Measurements from ENCODE around the gene EFCAB8.

Gene EFCAB8

DNA sequence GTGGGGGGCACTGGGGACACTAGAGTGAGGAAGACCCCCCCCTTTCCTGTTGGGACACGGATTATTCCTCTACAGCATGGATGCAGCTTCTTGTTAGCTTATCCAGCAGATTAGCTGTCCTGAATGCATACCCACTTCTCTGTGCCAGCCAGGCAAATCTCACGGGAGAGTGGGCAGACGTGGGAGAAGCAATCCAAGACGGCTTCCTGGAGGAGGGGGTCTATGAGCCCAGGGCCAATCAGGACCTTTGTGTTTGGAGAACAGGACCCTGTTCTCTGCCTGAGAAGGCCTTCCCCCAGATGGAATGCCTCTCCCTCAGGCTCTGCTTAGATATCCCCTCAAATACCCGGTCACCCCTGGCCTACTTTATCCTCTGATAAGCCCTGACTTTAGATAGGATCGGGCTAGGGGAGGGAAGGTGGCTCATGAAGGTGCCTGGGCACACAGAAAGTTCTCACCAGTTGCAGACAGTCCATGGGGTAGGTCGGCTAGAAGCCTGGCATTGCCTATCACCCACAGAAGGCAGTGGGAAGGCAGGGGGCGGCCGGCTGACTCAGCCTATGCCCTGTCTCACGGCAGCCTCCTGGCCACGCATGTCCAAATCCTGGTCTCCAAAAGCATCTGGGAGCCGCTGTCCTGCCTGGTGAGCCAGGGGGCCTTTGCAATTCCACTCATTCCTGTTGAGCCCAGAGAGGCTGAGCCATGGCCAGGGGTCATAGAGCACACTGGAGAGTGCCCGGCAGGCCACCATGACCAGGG is 110.8 kb downstream of the EFCAB8 start:
- ChIA-PET POLR2A (no interaction called here), CTCF (no interaction called here)

DNA sequence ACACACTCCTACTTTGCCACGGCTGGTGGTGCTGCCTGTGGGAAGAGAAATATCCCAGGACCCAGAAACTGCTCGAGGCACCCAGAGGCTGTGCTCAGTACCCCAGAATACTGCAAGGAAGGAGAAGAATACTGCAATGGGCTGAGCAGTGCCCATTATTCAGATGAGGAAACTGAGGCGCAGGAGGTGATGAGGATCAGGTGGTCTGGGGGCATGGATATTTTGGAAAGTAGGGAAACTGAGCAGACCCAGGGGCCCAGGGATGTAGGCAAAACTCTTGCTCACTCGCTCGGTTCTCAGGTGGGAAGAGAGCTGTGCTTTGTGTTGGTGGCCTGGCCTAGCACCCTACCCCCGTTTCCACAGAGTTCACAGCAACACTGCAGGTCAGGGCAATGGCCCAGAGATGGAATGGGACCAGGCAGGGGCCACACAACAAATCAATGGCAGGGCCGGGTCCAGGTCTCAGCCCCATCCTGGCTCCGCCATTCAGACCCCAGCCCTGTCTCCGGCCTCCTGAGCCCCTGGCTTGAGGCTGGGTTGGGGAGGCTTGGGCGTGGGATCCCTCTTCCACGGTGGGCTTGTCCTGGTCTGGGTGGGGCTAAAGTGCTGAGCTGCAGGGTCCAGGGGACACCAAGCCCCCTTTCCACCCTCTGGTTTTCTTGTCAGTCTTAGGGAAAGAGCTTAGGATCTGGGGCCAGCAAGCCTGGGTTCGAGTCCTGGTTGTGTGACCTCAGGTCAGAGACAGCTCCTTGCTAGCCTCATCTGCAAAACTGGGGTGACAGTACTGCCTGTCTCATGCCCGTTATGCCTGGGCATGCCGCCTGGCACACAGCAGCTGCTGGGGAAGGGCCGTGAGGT is 111.6 kb downstream of the EFCAB8 start:
- TF ChIP-seq, protein P1, sequence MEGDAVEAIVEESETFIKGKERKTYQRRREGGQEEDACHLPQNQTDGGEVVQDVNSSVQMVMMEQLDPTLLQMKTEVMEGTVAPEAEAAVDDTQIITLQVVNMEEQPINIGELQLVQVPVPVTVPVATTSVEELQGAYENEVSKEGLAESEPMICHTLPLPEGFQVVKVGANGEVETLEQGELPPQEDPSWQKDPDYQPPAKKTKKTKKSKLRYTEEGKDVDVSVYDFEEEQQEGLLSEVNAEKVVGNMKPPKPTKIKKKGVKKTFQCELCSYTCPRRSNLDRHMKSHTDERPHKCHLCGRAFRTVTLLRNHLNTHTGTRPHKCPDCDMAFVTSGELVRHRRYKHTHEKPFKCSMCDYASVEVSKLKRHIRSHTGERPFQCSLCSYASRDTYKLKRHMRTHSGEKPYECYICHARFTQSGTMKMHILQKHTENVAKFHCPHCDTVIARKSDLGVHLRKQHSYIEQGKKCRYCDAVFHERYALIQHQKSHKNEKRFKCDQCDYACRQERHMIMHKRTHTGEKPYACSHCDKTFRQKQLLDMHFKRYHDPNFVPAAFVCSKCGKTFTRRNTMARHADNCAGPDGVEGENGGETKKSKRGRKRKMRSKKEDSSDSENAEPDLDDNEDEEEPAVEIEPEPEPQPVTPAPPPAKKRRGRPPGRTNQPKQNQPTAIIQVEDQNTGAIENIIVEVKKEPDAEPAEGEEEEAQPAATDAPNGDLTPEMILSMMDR (IDR thresholded peaks at IDR 0.05; ENCODE audit: insufficient read depth, low read length, missing control alignments) = no peak
- H3K4me3 ChIP-seq (ENCODE audit: low read depth, low read length) = no peak overlapping the region
- POLR2A ChIA-PET = no interaction called here
- DNase-seq (ENCODE audit: low read depth, low spot score) = no peak
- CTCF ChIA-PET = no interaction called here

More for the DNA sequence above, 110.8 kb downstream of the EFCAB8 start:
- no peak overlapping the region for H3K4me3 ChIP-seq (ENCODE audit: low read depth, low read length)
- DNase-seq (ENCODE audit: low read depth, low spot score) = no peak
- TF ChIP-seq, protein P1 (IDR thresholded peaks at IDR 0.05; ENCODE audit: insufficient read depth, low read length, missing control alignments) = no peak

DNA sequence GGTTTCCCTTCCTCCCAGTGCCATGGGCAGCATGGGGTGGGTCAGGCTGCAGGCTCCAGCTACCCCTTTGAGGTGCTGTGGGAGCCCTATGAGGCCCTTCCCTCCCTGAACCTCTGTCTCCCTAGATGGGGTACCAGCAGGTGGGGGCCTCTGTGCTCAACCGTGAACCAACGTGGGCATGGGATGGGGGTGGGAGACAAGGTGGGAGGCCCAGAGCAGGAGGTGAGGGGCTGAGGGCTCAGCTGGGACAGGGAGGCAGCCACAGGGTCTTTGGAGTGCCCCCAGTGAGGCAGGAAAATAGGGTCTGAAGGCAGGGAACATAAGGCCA is 112.2 kb downstream of the EFCAB8 start:
- CTCF ChIA-PET = no interaction called here
- TF ChIP-seq, protein P1 (IDR thresholded peaks at IDR 0.05; ENCODE audit: insufficient read depth, low read length, missing control alignments) = no peak
- POLR2A ChIA-PET = no interaction called here
- no peak overlapping the region for H3K4me3 ChIP-seq (ENCODE audit: low read depth, low read length)
- DNase-seq (ENCODE audit: low read depth, low spot score) = no peak

DNA sequence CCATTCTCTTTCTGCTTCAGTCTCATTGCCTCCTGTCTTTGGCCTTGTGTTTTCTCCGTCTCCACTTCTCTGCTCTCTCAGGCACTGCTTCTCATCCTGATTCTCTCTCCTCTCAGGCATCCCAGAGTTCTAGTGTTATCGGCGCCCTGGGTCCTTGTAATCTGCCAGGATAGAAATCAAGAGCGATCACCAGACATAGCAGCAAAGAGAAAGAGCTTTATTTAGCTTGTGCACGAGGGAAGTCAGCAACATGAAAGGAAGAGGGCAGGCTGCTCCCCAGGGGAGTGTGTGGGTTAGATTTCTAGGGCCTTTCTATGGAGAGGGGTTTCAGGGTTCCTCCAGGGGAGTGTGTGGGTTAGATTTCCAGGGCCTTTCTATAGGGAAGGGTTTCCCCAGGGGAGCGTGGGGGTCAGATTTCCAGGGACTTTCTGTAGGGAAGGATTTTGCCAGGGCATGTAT is 113.0 kb downstream of the EFCAB8 start:
- TF ChIP-seq, protein P1 (IDR thresholded peaks at IDR 0.05; ENCODE audit: insufficient read depth, low read length, missing control alignments) = no peak
- DNase-seq (ENCODE audit: low read depth, low spot score) = no peak
- no peak overlapping the region for H3K4me3 ChIP-seq (ENCODE audit: low read depth, low read length)
- CTCF ChIA-PET = no interaction called here
- POLR2A ChIA-PET = no interaction called here

DNA sequence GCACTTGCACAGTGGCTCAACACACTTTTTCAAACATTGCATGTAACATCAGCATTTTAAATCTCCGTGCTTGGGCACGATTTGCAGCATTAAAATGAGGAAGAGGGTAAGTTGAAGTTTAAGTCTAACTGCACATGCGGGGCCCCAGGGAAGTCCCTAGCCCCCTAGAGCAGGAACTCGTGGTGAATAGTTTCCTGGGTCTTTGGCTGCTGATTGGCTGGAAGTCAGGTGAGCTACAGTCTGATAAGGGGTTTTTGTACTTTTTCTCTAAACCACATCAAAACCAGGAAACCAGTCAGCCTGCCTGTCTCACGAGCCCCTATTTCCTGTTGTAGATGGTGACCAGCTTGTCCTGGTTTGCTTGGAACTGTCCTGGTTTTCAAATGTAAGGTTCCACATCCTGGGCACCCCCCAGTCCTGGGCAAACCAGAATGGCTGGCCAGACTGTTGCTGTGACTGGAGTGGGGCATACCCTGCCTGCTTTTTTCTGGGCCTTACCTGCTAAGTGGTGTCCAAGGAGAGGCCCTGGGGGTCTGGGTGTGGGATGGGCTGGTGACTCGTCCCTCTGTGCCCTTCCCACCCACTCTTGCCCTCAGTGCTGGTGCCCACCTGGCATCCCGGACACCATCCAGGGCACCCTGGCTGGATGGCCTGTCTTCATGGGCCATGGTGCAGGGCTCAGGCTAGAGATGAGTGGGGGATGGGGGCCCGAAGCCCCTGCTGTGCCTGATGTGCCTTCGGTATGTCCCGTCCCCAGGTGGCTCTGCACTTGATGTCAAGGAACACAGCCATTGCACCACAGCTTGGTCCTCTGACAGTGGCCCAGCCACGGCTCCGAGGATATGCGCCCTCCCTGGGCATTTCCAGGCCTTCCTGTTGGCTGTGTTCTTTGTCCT is 113.7 kb downstream of the EFCAB8 start:
- no peak overlapping the region for H3K4me3 ChIP-seq (ENCODE audit: low read depth, low read length)
- DNase-seq (ENCODE audit: low read depth, low spot score) = no peak
- ChIA-PET POLR2A (no interaction called here), CTCF (interaction anchor here (1.0 kb wide), 1 partner anchor 26 kb away, joined by 3 read pairs; no protein-coding TSS in a partner anchor)
- TF ChIP-seq, protein P1 (IDR thresholded peaks at IDR 0.05; ENCODE audit: insufficient read depth, low read length, missing control alignments) = no peak
